GM19193 (cell line): ENCODE data around the gene CSKMT.

Experiments
- POLR2A ChIP-seq: IDR thresholded peaks from 4 replicates; pipeline ENCODE4 v1.6.1; 2011; ENCODE audit not compliant: insufficient read depth, insufficient read length; ENCODE audit errors: extremely low read depth

Gene CSKMT

GRCh38 chr11:62648967-62649364 lies 16.1 kb upstream of the CSKMT start:
- TF ChIP-seq POLR2A = no peak

GRCh38 chr11:62649486-62649885 lies 15.6 kb upstream of the CSKMT start:
- peak; percentile 13 for TF ChIP-seq POLR2A

- no peak for TF ChIP-seq POLR2A
Measured at GRCh38 chr11:62652161-62653006, 12.7 kb upstream of the CSKMT start.

- TF ChIP-seq POLR2A = no peak
Measured at GRCh38 chr11:62654297-62654696, 10.8 kb upstream of the CSKMT start.

- no peak for TF ChIP-seq POLR2A
Measured at GRCh38 chr11:62656796-62657429, 8.2 kb upstream of the CSKMT start.

- no peak for TF ChIP-seq POLR2A
Measured at GRCh38 chr11:62664405-62665074, 572 bp upstream of the CSKMT start.

- no peak for TF ChIP-seq POLR2A
Measured at GRCh38 chr11:62665599-62666258, 617 bp downstream of the CSKMT start.

- peak; percentile 51 for TF ChIP-seq POLR2A
Measured at GRCh38 chr11:62666259-62666926, 1.3 kb downstream of the CSKMT start.

- TF ChIP-seq POLR2A = peak; percentile 36
Measured at GRCh38 chr11:62667460-62667859, 2.3 kb downstream of the CSKMT start.

- no peak for TF ChIP-seq POLR2A
Measured at GRCh38 chr11:62669420-62670161, 4.5 kb downstream of the CSKMT start.

- TF ChIP-seq POLR2A = no peak
Measured at GRCh38 chr11:62671236-62671607, 6.1 kb downstream of the CSKMT start.

- peak; percentile 77 for TF ChIP-seq POLR2A
Measured at GRCh38 chr11:62671608-62672389, 6.7 kb downstream of the CSKMT start, which contains the start of the genes LBHD1 and UQCC3. Gene LBHD1 (minus strand): TSS chr11:62672267. CDS start chr11:62670031, 2,236 bp downstream. Gene UQCC3 (plus strand): TSS chr11:62671673. CDS start chr11:62671746, 73 bp downstream.

GRCh38 chr11:62673196-62673525 lies 8.0 kb downstream of the CSKMT start:
- no peak for TF ChIP-seq POLR2A
